Keratinocyte (primary cell): ENCODE results near the gene ZCCHC24. TPM values are rescaled to one million over a fixed set of nuclear protein-coding genes. Genes with fewer than 3 reads are reported as not detected.

Experiments
- DNase-seq: peaks from one replicate; pipeline ENCODE4 v3.0.0-alpha.2; 2011; ENCODE audit warnings: low read depth, missing footprints, low spot score
- FAIRE-seq: peaks from 2 replicates; lab custom pipeline; 2011; peaks lifted over from hg19 to GRCh38; lab: Jason Lieb, UNC
- H2AFZ ChIP-seq: 2 replicates; pipeline ENCODE4 v1.6.0; 2012; ENCODE audit warnings: low read length, control low read depth, inconsistent platforms; ENCODE audit not compliant: control insufficient read depth
- H3K27ac ChIP-seq: 2 replicates; pipeline ENCODE4 v1.5.1; 2011; ENCODE audit warnings: low read length; ENCODE audit not compliant: control insufficient read depth, insufficient read depth
- H3K27me3 ChIP-seq: 3 replicates; pipeline ENCODE4 v1.6.0; 2011; ENCODE audit warnings: low read length; ENCODE audit not compliant: control insufficient read depth, insufficient read depth; ENCODE audit errors: extremely low read depth
- H3K36me3 ChIP-seq, 2 experiments: 2 replicates in 1 of 2; 3 replicates in 1 of 2; pipeline ENCODE4 v1.5.1; 2011; ENCODE audit warnings: low read length in 2 of 2, mild to moderate bottlenecking in 1 of 2; ENCODE audit not compliant: control insufficient read depth in 2 of 2, insufficient read depth in 2 of 2; ENCODE audit errors: extremely low read depth in 1 of 2
- H3K4me1 ChIP-seq: 3 replicates; pipeline ENCODE4 v1.5.1; 2011; ENCODE audit warnings: low read length; ENCODE audit not compliant: control insufficient read depth, insufficient read depth; ENCODE audit errors: extremely low read depth
- H3K4me2 ChIP-seq: 3 replicates; pipeline ENCODE4 v1.6.0; 2011; ENCODE audit warnings: low read depth, low read length; ENCODE audit not compliant: control insufficient read depth, insufficient read depth; ENCODE audit errors: extremely low read depth
- H3K4me3 ChIP-seq, 3 experiments: fragments of 200-600 bp in 1 of 3; sonication (generic) in 1 of 3; 2 replicates in 2 of 3; 3 replicates in 1 of 3; pipeline ENCODE4 v1.5.1; 2011 to 2016; ENCODE audit warnings: low read length in 3 of 3, mild to moderate bottlenecking in 3 of 3, control low read depth in 2 of 3, inconsistent platforms in 1 of 3, low read depth in 1 of 3, mixed read lengths in 1 of 3, mixed run types in 1 of 3, moderate library complexity in 1 of 3; ENCODE audit not compliant: control insufficient read depth in 2 of 3, insufficient read depth in 2 of 3; ENCODE audit errors: extremely low read depth in 1 of 3
- H3K79me2 ChIP-seq: 2 replicates; pipeline ENCODE4 v1.6.0; 2012; ENCODE audit warnings: low read length; ENCODE audit not compliant: control insufficient read depth, insufficient read depth
- H3K9ac ChIP-seq: 3 replicates; pipeline ENCODE4 v1.6.0; 2011; ENCODE audit warnings: low read length; ENCODE audit not compliant: control insufficient read depth, insufficient read depth; ENCODE audit errors: extremely low read depth
- H3K9me1 ChIP-seq: 3 replicates; pipeline ENCODE4 v1.6.0; 2011; ENCODE audit warnings: low read length; ENCODE audit not compliant: control insufficient read depth, insufficient read depth; ENCODE audit errors: extremely low read depth
- H3K9me3 ChIP-seq: 2 replicates; pipeline ENCODE4 v1.5.1; 2012; ENCODE audit warnings: low read depth, low read length; ENCODE audit not compliant: control insufficient read depth
- H4K20me1 ChIP-seq: 3 replicates; pipeline ENCODE4 v1.6.0; 2011; ENCODE audit warnings: low read length; ENCODE audit not compliant: control insufficient read depth, insufficient read depth; ENCODE audit errors: extremely low read depth
- EZH2 ChIP-seq: IDR thresholded peaks from one replicate; pipeline ENCODE4 v1.6.1; 2012; ENCODE audit warnings: inconsistent platforms, mild to moderate bottlenecking, low read length, moderate library complexity
- dilution Hi-C: fragments of 300-500 bp; cut with MboI; formaldehyde crosslinking; loops from one replicate; pipeline ENCODE4 v1.7.0; 2020; ENCODE audit warnings: low sequenced_read_pairs; ENCODE audit not compliant: extremely low pct_ligation_motif_present
- polyA minus RNA-seq, 3 experiments: library from RNA; depleted of rRNA, polyadenylated mRNA; stranded (reverse); fragments of >200 nt; gene quantifications; 1 replicate in 1 of 3; 2 replicates in 1 of 3; 3 replicates in 1 of 3; pipeline ENCODE4 v1.2.3, GENCODE V29; 2011
- polyA plus RNA-seq, 5 experiments: library from polyadenylated mRNA; depleted of rRNA in 3 of 5; stranded (reverse) in 3 of 5; stranded (forward) in 1 of 5; unstranded in 1 of 5; fragments of >200 nt; gene quantifications; 1 replicate in 1 of 5; 2 replicates in 3 of 5; 3 replicates in 1 of 5; pipeline versions ENCODE4 v1.2.1 to v1.2.3, GENCODE V29; 2011 to 2012; ENCODE audit warnings: missing spikeins in 2 of 5, low read depth in 1 of 5, low replicate concordance in 1 of 5
- TF ChIP-seq, protein P1 (sequence below), 3 experiments: IDR thresholded peaks in 1 of 3; conservative IDR thresholded peaks in 1 of 3; optimal IDR thresholded peaks in 1 of 3; 2 replicates in 2 of 3; 3 replicates in 1 of 3; pipeline versions ENCODE3 to v1.5.1; 2011; ENCODE audit warnings: low read length in 3 of 3, mild to moderate bottlenecking in 3 of 3, moderate library complexity in 2 of 3, control low read depth in 1 of 3, inconsistent platforms in 1 of 3; ENCODE audit not compliant: insufficient read depth in 2 of 3; ENCODE audit errors: extremely low read depth in 1 of 3

ZCCHC24 gene
- polyA plus RNA-seq: 0.91 to 1.5 TPM (median 0.96 TPM) in 3 replicates
- polyA plus RNA-seq (2011; ENCODE audit: low read depth): 0.31 TPM
- polyA plus RNA-seq (2011; cell fraction: cytosol; rRNA removed): 0.77 and 1.4 TPM in 2 replicates
- polyA plus RNA-seq (2011; cell fraction: nucleus; rRNA removed): 1.7 and 2.6 TPM in 2 replicates
- polyA plus RNA-seq (2012; ENCODE audit: low replicate concordance): 0.95 and 1.2 TPM in 2 replicates
- polyA minus RNA-seq: 1.3 to 2.3 TPM (median 1.9 TPM) in 3 replicates
- polyA minus RNA-seq (2011; cell fraction: cytosol; rRNA and poly(A)+ RNA removed): 6.3 TPM
- 1.8 and 2.0 TPM in 2 replicates for polyA minus RNA-seq (2011; cell fraction: nucleus; rRNA and poly(A)+ RNA removed)

DNA sequence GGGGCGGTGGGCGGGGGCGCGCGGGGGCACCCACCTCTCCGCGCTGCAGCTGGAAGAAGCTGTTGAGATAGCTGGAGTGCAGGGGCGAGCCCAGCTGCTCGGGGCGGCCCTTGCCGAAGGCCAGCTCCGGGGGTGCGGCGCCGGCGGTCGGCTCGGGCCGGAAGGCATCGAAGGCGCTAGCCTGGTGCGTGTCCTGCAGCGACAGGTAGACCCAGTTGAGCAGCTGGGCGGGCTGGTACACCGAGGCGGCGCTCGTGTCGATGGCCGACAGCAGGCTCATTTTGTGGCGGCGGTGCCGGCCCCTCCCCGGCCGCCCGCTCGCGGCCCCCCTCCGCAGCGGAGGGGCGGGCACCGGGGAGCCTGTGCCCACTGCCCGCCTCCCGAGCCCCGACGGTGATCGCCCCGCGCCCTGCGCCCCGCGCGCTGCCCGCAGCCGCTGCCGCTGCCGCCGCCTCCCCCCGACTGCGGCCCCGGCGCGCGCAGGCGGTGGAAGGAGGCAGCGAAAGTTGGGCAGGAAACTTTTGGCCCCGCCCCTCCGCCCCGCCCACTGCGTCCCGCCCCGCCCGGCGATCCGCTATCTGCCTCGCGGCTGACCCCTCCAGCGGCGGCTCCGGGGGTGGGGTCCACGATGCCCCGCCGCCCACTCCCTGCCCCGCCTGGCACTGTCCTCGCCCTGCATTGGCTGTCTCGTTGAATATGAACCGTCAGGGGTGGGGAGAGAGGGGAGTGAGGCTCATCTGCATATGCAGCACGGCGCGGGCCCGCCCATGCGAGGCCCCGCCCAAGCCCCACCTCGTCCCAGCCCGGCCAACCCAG, at the start of gene ZCCHC24:
TSS of gene ZCCHC24 (minus strand) at position 464 of the 816 bp plus-strand sequence. CDS start at position 280, 184 bp downstream.
- peak within 1 kb of the TSS; percentile 95 for H2AFZ ChIP-seq
- FAIRE-seq (no peak), DNase-seq (peak; percentile 61)
- peaks cover 5% of the 10 kb centered on the region for H3K4me1 ChIP-seq
- H3K27ac ChIP-seq: peak within 1 kb of the TSS; percentile 27
- no peaks in the 10 kb centered on the region for H3K9me3 ChIP-seq
- peak within 1 kb of the TSS; percentile 49 for H3K9ac ChIP-seq
- H4K20me1 ChIP-seq: no peaks in the 10 kb centered on the region
- peak within 1 kb of the TSS; percentile 53 to 66 (median 59) for H3K4me3 ChIP-seq
- H3K27me3 ChIP-seq: no peaks in the 10 kb centered on the region
- TF ChIP-seq, protein P1, sequence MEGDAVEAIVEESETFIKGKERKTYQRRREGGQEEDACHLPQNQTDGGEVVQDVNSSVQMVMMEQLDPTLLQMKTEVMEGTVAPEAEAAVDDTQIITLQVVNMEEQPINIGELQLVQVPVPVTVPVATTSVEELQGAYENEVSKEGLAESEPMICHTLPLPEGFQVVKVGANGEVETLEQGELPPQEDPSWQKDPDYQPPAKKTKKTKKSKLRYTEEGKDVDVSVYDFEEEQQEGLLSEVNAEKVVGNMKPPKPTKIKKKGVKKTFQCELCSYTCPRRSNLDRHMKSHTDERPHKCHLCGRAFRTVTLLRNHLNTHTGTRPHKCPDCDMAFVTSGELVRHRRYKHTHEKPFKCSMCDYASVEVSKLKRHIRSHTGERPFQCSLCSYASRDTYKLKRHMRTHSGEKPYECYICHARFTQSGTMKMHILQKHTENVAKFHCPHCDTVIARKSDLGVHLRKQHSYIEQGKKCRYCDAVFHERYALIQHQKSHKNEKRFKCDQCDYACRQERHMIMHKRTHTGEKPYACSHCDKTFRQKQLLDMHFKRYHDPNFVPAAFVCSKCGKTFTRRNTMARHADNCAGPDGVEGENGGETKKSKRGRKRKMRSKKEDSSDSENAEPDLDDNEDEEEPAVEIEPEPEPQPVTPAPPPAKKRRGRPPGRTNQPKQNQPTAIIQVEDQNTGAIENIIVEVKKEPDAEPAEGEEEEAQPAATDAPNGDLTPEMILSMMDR (optimal IDR thresholded peaks at IDR 0.05 in 1 of 3, IDR thresholded peaks at IDR 0.05 in 1 of 3, conservative IDR thresholded peaks at IDR 0.05 in 1 of 3; ENCODE audit: extremely low read depth in 1 of 3, insufficient read depth in 2 of 3, low read length in 3 of 3): peak in 1 of 3 experiments; percentile 16
- TF ChIP-seq EZH2: no peak
- H3K4me2 ChIP-seq: peak within 1 kb of the TSS; percentile 86
- H3K9me1 ChIP-seq: no peaks in the 10 kb centered on the region
- no peaks in the 10 kb centered on the region for H3K36me3 ChIP-seq
- dilution Hi-C loops: no loop called here
- H3K79me2 ChIP-seq: no peaks in the 10 kb centered on the region

DNA sequence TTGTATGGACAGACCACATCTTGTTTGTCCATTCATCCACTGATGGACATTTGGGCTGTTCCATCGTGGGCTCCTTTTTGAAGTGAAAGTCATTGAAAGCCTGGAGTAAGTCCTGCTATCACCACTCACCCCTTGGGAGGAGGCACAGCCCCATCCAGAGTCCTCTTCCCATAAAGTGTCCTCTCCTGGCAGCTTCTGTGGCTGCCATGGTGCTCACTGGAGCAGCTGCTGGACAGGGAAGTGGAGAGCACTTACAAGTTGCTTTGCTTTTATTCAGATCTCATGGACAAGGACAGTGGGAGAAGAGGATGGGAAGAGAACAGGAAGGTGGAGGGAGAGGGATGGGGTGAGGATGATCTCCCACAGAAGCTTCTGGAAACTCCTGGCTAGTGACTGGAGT, 48.4 kb upstream of the ZCCHC24 start:
- DNase-seq: no peak
- H3K4me1 ChIP-seq: peaks cover 1% of the 10 kb centered on the region
- no peaks in the 10 kb centered on the region for H3K79me2 ChIP-seq
- peaks cover 8% of the 10 kb centered on the region for H3K27me3 ChIP-seq
- H3K9me3 ChIP-seq: no peaks in the 10 kb centered on the region
- H4K20me1 ChIP-seq: no peaks in the 10 kb centered on the region
- TF ChIP-seq, protein P1 (optimal IDR thresholded peaks at IDR 0.05 in 1 of 3, IDR thresholded peaks at IDR 0.05 in 1 of 3, conservative IDR thresholded peaks at IDR 0.05 in 1 of 3; ENCODE audit: extremely low read depth in 1 of 3, insufficient read depth in 2 of 3, low read length in 3 of 3): no peak
- dilution Hi-C loops: no loop called here
- no peak overlapping the region for H3K4me3 ChIP-seq
- no peaks in the 10 kb centered on the region for H3K9me1 ChIP-seq
- H3K9ac ChIP-seq: no peak overlapping the region
- H3K36me3 ChIP-seq: no peaks in the 10 kb centered on the region
- no peak overlapping the region for H3K27ac ChIP-seq
- H2AFZ ChIP-seq: no peak overlapping the region
- no peak for FAIRE-seq
- no peak overlapping the region for H3K4me2 ChIP-seq
